AG09319 (cell line): ENCODE data around the gene ABCA8.
A peak's percentile ranks its signal among the peaks of the same experiment; 100 is the strongest.
"Not testable (repeated sequence)": the region's sequence is repeated elsewhere in the genome, so short reads cannot be mapped to it uniquely, and the experiment has no call there.

Experiments
- DNase-seq: peaks from one replicate; pipeline ENCODE4 v3.0.0-alpha.2; 2010; ENCODE audit warnings: low read depth; ENCODE audit errors: extremely low read depth
- CTCF ChIP-seq: IDR thresholded peaks from 2 replicates; pipeline ENCODE4 v1.5.1; 2011; ENCODE audit warnings: low read depth, mild to moderate bottlenecking, inconsistent platforms, low read length, moderate library complexity

ABCA8 gene

GRCh38 chr17:68972119-68972704, 17.0 kb upstream of the ABCA8 start:
- peak; percentile 4 for DNase-seq
- TF ChIP-seq CTCF: peak; percentile 72

GRCh38 chr17:68969101-68969500, 13.9 kb upstream of the ABCA8 start:
- DNase-seq: no peak
- TF ChIP-seq CTCF: no peak

- TF ChIP-seq CTCF: no peak
Measured at GRCh38 chr17:68963958-68964357, 8.8 kb upstream of the ABCA8 start.

GRCh38 chr17:68961214-68961882, 6.2 kb upstream of the ABCA8 start:
- DNase-seq: no peak
- no peak for TF ChIP-seq CTCF

More at GRCh38 chr17:68963958-68964357, 8.8 kb upstream of the ABCA8 start:
- no peak for DNase-seq

GRCh38 chr17:68959117-68959516, 3.9 kb upstream of the ABCA8 start:
- DNase-seq: not testable (repeated sequence)

- TF ChIP-seq CTCF: no peak
- DNase-seq: no peak
Measured at GRCh38 chr17:68957944-68958343, 2.8 kb upstream of the ABCA8 start.

- TF ChIP-seq CTCF: no peak
- no peak for DNase-seq
Measured at GRCh38 chr17:68954146-68954896, 871 bp downstream of the ABCA8 start.
